HepG2 (cell line): ENCODE data around the gene KSR1. TPM values are rescaled to one million over a fixed set of nuclear protein-coding genes. Genes with fewer than 3 reads are reported as not detected.

Experiments
- ARNTL ChIP-seq: sonication (generic); formaldehyde crosslinking; IDR thresholded peaks from 2 replicates; pipeline ENCODE4 v1.4.0; 2020; ENCODE audit warnings: mild to moderate bottlenecking, missing genetic modification reagents
- ATF7 ChIP-seq, 2 experiments: fragments of 450-650 bp in 1 of 2; sonication (generic) in 1 of 2; formaldehyde crosslinking in 1 of 2; IDR thresholded peaks; 2 replicates each; pipeline versions ENCODE4 v1.4.0 to v1.6.1; 2016 to 2020; ENCODE audit warnings: antibody characterized with exemption in 1 of 2, mild to moderate bottlenecking in 1 of 2, missing genetic modification reagents in 1 of 2
- ETV5 ChIP-seq: IDR thresholded peaks from 2 replicates; pipeline ENCODE4 v1.6.1; 2018; ENCODE audit warnings: missing biosample characterization, missing genetic modification reagents, inconsistent platforms, borderline replicate concordance
- FOXA3 ChIP-seq: IDR thresholded peaks from 2 replicates; pipeline ENCODE4 v1.6.1; 2016; ENCODE audit warnings: missing genetic modification reagents, missing compliant biosample characterization
- HHEX ChIP-seq: IDR thresholded peaks from 2 replicates; pipeline ENCODE4 v1.6.1; 2016; ENCODE audit warnings: control low read depth
- HNRNPUL1 ChIP-seq: fragments of 200-400 bp; formaldehyde crosslinking; IDR thresholded peaks from 2 replicates; pipeline ENCODE4 v1.6.1; 2017; ENCODE audit warnings: low read depth, mild to moderate bottlenecking, low read length, moderate library complexity
- NFKB2 ChIP-seq: sonication (generic); formaldehyde crosslinking; IDR thresholded peaks from 2 replicates; pipeline ENCODE4 v1.4.0; 2020; ENCODE audit warnings: missing genetic modification reagents, borderline replicate concordance
- SMAD9 ChIP-seq: sonication (generic); formaldehyde crosslinking; IDR thresholded peaks from 2 replicates; pipeline ENCODE4 v1.5.1; 2020; ENCODE audit warnings: mild to moderate bottlenecking, missing genetic modification reagents
- SNAPC5 ChIP-seq: sonication (generic); formaldehyde crosslinking; IDR thresholded peaks from 2 replicates; pipeline ENCODE4 v1.8.1; 2023; ENCODE audit warnings: mild to moderate bottlenecking, missing genetic modification reagents, borderline replicate concordance
- TMF1 ChIP-seq: sonication (generic); formaldehyde crosslinking; IDR thresholded peaks from 2 replicates; pipeline ENCODE4 v1.8.1; 2022; ENCODE audit warnings: low read depth, missing genetic modification reagents
- ZEB1 ChIP-seq: IDR thresholded peaks from 2 replicates; pipeline ENCODE4 v1.6.1; 2012; ENCODE audit warnings: mild to moderate bottlenecking, low read depth, inconsistent platforms; ENCODE audit not compliant: insufficient replicate concordance
- ZNF138 ChIP-seq: sonication (generic); formaldehyde crosslinking; IDR thresholded peaks from 2 replicates; pipeline ENCODE4 v1.5.0; 2020; ENCODE audit warnings: mild to moderate bottlenecking, low read depth, missing genetic modification reagents
- ZNF513 ChIP-seq: sonication (generic); formaldehyde crosslinking; conservative IDR thresholded peaks from 2 replicates; pipeline ENCODE4 v1.5.0; 2020; ENCODE audit warnings: missing genetic modification reagents
- ZNF563 ChIP-seq: sonication (generic); formaldehyde crosslinking; IDR thresholded peaks from 2 replicates; pipeline ENCODE4 v1.8.0; 2022; ENCODE audit warnings: mild to moderate bottlenecking, moderate library complexity, missing genetic modification reagents
- ZNF597 ChIP-seq: sonication (generic); formaldehyde crosslinking; IDR thresholded peaks from 2 replicates; pipeline ENCODE4 v1.5.0; 2020; ENCODE audit warnings: missing genetic modification reagents
- ZNF616 ChIP-seq: sonication (generic); formaldehyde crosslinking; IDR thresholded peaks from 2 replicates; pipeline ENCODE4 v1.5.0; 2020; ENCODE audit warnings: low read depth, mild to moderate bottlenecking, missing genetic modification reagents
- ZNF710 ChIP-seq: sonication (generic); formaldehyde crosslinking; IDR thresholded peaks from 2 replicates; pipeline ENCODE4 v1.5.0; 2020; ENCODE audit warnings: mild to moderate bottlenecking, missing genetic modification reagents, borderline replicate concordance
- polyA plus RNA-seq, 8 experiments: library from polyadenylated mRNA; depleted of rRNA in 3 of 8; stranded (reverse) in 7 of 8; unstranded in 1 of 8; fragments of >200 nt; fragmentation: Illumina TruSeq in 4 of 8; extraction: Trizol in 4 of 8; gene quantifications; 2 replicates each; pipeline versions ENCODE4 v1.2.1 to v1.2.3, GENCODE V29; 2011 to 2016; ENCODE audit warnings: low read depth in 4 of 8, missing spikeins in 1 of 8, mixed read lengths in 1 of 8; ENCODE audit not compliant: insufficient read depth in 1 of 8
- total RNA-seq, 5 experiments: library from RNA; depleted of rRNA; stranded (reverse); fragments of >200 nt; fragmentation: Illumina TruSeq; extraction: Trizol; gene quantifications; 2 replicates each; pipeline ENCODE4 v1.2.3, GENCODE V29; 2016; ENCODE audit warnings: low read depth in 1 of 5
- TF ChIP-seq, protein P1 (sequence below): sonication (generic); formaldehyde crosslinking; IDR thresholded peaks from 2 replicates; pipeline ENCODE4 v1.8.0; 2022; ENCODE audit warnings: mild to moderate bottlenecking, missing genetic modification reagents
- TF ChIP-seq, protein P2 (sequence below): sonication (generic); formaldehyde crosslinking; IDR thresholded peaks from 2 replicates; pipeline ENCODE4 v1.4.0; 2020; ENCODE audit warnings: missing genetic modification reagents, borderline replicate concordance

The KSR1 gene
- total and polyA plus RNA-seq, 2 of the 13 experiments (the other 11 are each of a cell fraction or from before 2014, with no cell fraction given): 10.1 to 16.6 TPM

DNA sequence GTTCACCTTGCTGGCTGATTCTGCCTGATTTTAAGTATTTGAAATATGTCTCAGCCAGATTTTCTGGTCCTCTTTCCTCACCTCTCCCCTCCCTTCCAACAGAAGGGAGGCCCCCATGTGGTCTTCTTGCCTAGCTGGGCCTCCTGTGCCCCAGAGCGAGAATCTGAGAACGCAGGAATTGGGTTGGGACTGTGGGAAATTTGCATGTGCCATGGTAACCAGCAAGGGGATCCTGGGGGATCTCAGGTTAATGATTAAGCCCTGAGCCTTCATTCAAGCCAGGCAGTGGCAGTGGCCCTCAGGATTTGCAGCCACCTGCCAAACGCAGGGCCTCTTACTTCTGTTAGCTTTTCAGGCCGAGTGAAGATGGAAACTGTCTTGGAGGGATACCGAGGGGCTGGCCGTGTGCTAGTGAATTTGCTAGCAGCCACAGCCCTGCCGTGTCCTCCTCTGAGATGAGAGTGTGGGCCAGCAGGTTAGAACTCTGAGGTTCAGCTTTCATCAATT lies 40.2 kb downstream of the KSR1 start (continued):
- TF ChIP-seq, protein P1, sequence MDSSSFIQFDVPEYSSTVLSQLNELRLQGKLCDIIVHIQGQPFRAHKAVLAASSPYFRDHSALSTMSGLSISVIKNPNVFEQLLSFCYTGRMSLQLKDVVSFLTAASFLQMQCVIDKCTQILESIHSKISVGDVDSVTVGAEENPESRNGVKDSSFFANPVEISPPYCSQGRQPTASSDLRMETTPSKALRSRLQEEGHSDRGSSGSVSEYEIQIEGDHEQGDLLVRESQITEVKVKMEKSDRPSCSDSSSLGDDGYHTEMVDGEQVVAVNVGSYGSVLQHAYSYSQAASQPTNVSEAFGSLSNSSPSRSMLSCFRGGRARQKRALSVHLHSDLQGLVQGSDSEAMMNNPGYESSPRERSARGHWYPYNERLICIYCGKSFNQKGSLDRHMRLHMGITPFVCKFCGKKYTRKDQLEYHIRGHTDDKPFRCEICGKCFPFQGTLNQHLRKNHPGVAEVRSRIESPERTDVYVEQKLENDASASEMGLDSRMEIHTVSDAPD (CRISPR knock-in tag): no peak
- TF ChIP-seq ZEB1 (no peak), ZNF563 (CRISPR knock-in tag) (no peak), TMF1 (CRISPR knock-in tag) (no peak), ZNF710 (CRISPR knock-in tag) (no peak), SNAPC5 (0 out of 2 replicates have a peak, but pooled peaks have one; percentile 63), HNRNPUL1 (peak; percentile 79; the same call in 1 of the 2 replicates), ATF7 (IDR thresholded peaks at IDR 0.05) (no peak), ATF7 (CRISPR knock-in tag; IDR thresholded peaks at IDR 0.05) (no peak), ZNF616 (CRISPR knock-in tag) (no peak), SMAD9 (no peak), ETV5 (CRISPR knock-in tag) (no peak), ARNTL (CRISPR knock-in tag) (no peak), ZNF138 (no peak), ZNF597 (CRISPR knock-in tag) (no peak), HHEX (CRISPR knock-in tag) (no peak), NFKB2 (no peak), ZNF513 (CRISPR knock-in tag) (no peak), FOXA3 (CRISPR knock-in tag) (no peak)
- TF ChIP-seq, protein P2, sequence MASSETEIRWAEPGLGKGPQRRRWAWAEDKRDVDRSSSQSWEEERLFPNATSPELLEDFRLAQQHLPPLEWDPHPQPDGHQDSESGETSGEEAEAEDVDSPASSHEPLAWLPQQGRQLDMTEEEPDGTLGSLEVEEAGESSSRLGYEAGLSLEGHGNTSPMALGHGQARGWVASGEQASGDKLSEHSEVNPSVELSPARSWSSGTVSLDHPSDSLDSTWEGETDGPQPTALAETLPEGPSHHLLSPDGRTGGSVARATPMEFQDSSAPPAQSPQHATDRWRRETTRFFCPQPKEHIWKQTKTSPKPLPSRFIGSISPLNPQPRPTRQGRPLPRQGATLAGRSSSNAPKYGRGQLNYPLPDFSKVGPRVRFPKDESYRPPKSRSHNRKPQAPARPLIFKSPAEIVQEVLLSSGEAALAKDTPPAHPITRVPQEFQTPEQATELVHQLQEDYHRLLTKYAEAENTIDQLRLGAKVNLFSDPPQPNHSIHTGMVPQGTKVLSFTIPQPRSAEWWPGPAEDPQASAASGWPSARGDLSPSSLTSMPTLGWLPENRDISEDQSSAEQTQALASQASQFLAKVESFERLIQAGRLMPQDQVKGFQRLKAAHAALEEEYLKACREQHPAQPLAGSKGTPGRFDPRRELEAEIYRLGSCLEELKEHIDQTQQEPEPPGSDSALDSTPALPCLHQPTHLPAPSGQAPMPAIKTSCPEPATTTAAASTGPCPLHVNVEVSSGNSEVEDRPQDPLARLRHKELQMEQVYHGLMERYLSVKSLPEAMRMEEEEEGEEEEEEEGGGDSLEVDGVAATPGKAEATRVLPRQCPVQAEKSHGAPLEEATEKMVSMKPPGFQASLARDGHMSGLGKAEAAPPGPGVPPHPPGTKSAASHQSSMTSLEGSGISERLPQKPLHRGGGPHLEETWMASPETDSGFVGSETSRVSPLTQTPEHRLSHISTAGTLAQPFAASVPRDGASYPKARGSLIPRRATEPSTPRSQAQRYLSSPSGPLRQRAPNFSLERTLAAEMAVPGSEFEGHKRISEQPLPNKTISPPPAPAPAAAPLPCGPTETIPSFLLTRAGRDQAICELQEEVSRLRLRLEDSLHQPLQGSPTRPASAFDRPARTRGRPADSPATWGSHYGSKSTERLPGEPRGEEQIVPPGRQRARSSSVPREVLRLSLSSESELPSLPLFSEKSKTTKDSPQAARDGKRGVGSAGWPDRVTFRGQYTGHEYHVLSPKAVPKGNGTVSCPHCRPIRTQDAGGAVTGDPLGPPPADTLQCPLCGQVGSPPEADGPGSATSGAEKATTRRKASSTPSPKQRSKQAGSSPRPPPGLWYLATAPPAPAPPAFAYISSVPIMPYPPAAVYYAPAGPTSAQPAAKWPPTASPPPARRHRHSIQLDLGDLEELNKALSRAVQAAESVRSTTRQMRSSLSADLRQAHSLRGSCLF (CRISPR knock-in tag): no peak
